ENCODE data around the gene UBXN7. TPM values are rescaled to one million over a fixed set of nuclear protein-coding genes. Genes with fewer than 3 reads are reported as not detected.

The UBXN7 gene
- total and polyA plus RNA-seq, 2 donors (not counting 1 experiment from before 2014, with no cell fraction given), result 28.1 to 34.8 TPM

DNA sequence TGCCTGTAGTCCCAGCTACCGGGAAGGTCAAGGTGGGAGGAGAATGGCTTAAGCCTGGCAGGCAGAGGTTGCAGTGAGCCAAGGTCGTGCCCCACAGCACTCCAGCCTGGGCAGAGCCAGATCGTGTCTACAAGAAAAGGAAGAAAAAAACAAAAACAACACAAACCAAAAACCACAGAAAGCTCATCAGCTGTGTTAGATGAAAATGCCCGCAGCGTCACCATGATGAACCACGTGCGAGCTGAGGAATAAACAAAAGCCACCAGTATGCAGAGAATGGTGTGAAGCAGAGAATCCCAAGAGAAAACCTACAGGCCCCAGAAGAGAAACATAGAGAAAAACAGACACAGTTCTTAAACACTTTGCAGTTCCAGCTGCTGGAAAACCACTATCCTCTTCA lies 74.3 kb downstream of the UBXN7 start:
- H3K9ac ChIP-seq (ENCODE audit: insufficient read depth, low read length), result no peak overlapping the region
- H3K9me3 ChIP-seq (ENCODE audit: control insufficient read depth, insufficient read depth, low read depth, low read length), result no peaks in the 10 kb centered on the region
- H4K20me1 ChIP-seq (ENCODE audit: control insufficient read depth, extremely low read depth, insufficient read depth, low read length), result no peaks in the 10 kb centered on the region
- no peaks in the 10 kb centered on the region for H3K4me1 ChIP-seq (ENCODE audit: control insufficient read depth, extremely low read depth, insufficient read depth, low read length)
- H2AFZ ChIP-seq (ENCODE audit: low read length), result no peak overlapping the region
- H3K4me2 ChIP-seq (ENCODE audit: extremely low read depth, insufficient read depth, low read length), result no peak overlapping the region
- H3K4me3 ChIP-seq (replicated peaks in 1 of 4; ENCODE audit: control extremely low read depth in 1 of 4, insufficient read depth in 1 of 4, low read depth in 3 of 4, low read length in 4 of 4), result no peak overlapping the region
- no peaks in the 10 kb centered on the region for H3K79me2 ChIP-seq (ENCODE audit: control insufficient read depth, insufficient read depth, low read length)
- no peak for DNase-seq (ENCODE audit: low read depth in 2 of 2)
- H3K36me3 ChIP-seq (ENCODE audit: control insufficient read depth, insufficient read depth, low read length), result peaks cover 4% of the 10 kb centered on the region
- no peak for TF ChIP-seq EZH2 (IDR thresholded peaks at IDR 0.05; ENCODE audit: low read length, missing control alignments)
- TF ChIP-seq, protein P1, sequence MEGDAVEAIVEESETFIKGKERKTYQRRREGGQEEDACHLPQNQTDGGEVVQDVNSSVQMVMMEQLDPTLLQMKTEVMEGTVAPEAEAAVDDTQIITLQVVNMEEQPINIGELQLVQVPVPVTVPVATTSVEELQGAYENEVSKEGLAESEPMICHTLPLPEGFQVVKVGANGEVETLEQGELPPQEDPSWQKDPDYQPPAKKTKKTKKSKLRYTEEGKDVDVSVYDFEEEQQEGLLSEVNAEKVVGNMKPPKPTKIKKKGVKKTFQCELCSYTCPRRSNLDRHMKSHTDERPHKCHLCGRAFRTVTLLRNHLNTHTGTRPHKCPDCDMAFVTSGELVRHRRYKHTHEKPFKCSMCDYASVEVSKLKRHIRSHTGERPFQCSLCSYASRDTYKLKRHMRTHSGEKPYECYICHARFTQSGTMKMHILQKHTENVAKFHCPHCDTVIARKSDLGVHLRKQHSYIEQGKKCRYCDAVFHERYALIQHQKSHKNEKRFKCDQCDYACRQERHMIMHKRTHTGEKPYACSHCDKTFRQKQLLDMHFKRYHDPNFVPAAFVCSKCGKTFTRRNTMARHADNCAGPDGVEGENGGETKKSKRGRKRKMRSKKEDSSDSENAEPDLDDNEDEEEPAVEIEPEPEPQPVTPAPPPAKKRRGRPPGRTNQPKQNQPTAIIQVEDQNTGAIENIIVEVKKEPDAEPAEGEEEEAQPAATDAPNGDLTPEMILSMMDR (conservative IDR thresholded peaks at IDR 0.05 in 1 of 2, IDR thresholded peaks at IDR 0.05 in 1 of 2; ENCODE audit: low read depth in 1 of 2, low read length in 2 of 2), result no peak
- H3K27me3 ChIP-seq (ENCODE audit: control insufficient read depth, insufficient read depth, low read length), result no peaks in the 10 kb centered on the region
- no peak overlapping the region for H3K27ac ChIP-seq (ENCODE audit: insufficient read depth, low read length)

DNA sequence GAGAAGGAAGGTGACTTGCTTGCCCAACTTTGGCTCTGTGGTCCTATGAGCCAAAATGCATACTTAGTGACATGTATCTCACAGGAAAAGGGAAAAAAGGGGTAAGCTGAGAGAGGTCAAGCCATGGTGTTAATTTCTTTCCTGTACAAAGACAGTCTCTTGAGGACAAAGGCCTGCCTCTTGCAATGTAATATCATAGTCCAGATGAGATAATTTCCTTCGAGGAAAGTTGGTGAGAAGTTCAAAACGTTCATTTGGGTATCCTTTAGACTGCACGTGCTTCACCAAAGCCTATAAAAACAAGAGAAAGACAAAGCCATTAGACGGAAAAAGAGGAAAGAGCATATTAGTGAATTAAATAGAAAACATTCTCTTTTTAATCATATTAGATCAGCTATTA lies 75.7 kb downstream of the UBXN7 start:
- Histone ChIP-seq H3K4me2 (ENCODE audit: extremely low read depth, insufficient read depth, low read length) (no peak overlapping the region), H3K27me3 (ENCODE audit: control insufficient read depth, insufficient read depth, low read length) (no peaks in the 10 kb centered on the region)

DNA sequence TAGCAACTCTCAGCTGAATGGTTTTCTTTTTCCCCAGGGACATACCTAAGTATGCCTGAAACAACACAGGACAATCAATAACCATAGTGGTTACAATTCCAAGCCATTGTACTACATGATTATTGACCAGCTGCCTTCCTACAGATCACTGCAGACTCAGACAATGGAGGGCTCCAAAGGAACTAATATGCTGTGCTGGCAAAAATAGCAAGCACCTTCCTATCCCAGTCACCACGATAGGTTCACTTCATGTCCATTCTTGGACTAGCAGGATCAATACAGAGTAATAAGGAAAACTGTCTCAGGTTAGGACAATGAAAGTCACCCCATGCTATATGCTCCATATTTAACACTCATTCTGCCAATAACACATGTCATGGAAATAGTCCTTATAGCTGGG lies 76.6 kb downstream of the UBXN7 start:
- Histone ChIP-seq H2AFZ (ENCODE audit: low read length) (no peak overlapping the region), H3K27me3 (ENCODE audit: control insufficient read depth, insufficient read depth, low read length) (no peaks in the 10 kb centered on the region), H4K20me1 (ENCODE audit: control insufficient read depth, extremely low read depth, insufficient read depth, low read length) (no peaks in the 10 kb centered on the region), H3K4me2 (ENCODE audit: extremely low read depth, insufficient read depth, low read length) (no peak overlapping the region), H3K9ac (ENCODE audit: insufficient read depth, low read length) (no peak overlapping the region), H3K4me1 (ENCODE audit: control insufficient read depth, extremely low read depth, insufficient read depth, low read length) (no peaks in the 10 kb centered on the region), H3K27ac (ENCODE audit: insufficient read depth, low read length) (no peak overlapping the region), H3K79me2 (ENCODE audit: control insufficient read depth, insufficient read depth, low read length) (no peaks in the 10 kb centered on the region), H3K36me3 (ENCODE audit: control insufficient read depth, insufficient read depth, low read length) (peaks cover 4% of the 10 kb centered on the region), H3K4me3 (replicated peaks in 1 of 4; ENCODE audit: control extremely low read depth in 1 of 4, insufficient read depth in 1 of 4, low read depth in 3 of 4, low read length in 4 of 4) (no peak overlapping the region), H3K9me3 (ENCODE audit: control insufficient read depth, insufficient read depth, low read depth, low read length) (no peaks in the 10 kb centered on the region)
- TF ChIP-seq, protein P1 (conservative IDR thresholded peaks at IDR 0.05 in 1 of 2, IDR thresholded peaks at IDR 0.05 in 1 of 2; ENCODE audit: low read depth in 1 of 2, low read length in 2 of 2), result no peak
- TF ChIP-seq EZH2 (IDR thresholded peaks at IDR 0.05; ENCODE audit: low read length, missing control alignments), result no peak
- DNase-seq (ENCODE audit: low read depth in 2 of 2), result no peak

More for the DNA sequence above, 75.7 kb downstream of the UBXN7 start:
- H3K36me3 ChIP-seq (ENCODE audit: control insufficient read depth, insufficient read depth, low read length), result peaks cover 4% of the 10 kb centered on the region
- H3K27ac ChIP-seq (ENCODE audit: insufficient read depth, low read length), result no peak overlapping the region
- H2AFZ ChIP-seq (ENCODE audit: low read length), result no peak overlapping the region
- no peaks in the 10 kb centered on the region for H3K9me3 ChIP-seq (ENCODE audit: control insufficient read depth, insufficient read depth, low read depth, low read length)
- no peaks in the 10 kb centered on the region for H3K4me1 ChIP-seq (ENCODE audit: control insufficient read depth, extremely low read depth, insufficient read depth, low read length)
- no peak for DNase-seq (ENCODE audit: low read depth in 2 of 2)
- H3K4me3 ChIP-seq (replicated peaks in 1 of 4; ENCODE audit: control extremely low read depth in 1 of 4, insufficient read depth in 1 of 4, low read depth in 3 of 4, low read length in 4 of 4), result no peak overlapping the region
- no peak overlapping the region for H3K9ac ChIP-seq (ENCODE audit: insufficient read depth, low read length)
- no peaks in the 10 kb centered on the region for H3K79me2 ChIP-seq (ENCODE audit: control insufficient read depth, insufficient read depth, low read length)
- no peak for TF ChIP-seq EZH2 (IDR thresholded peaks at IDR 0.05; ENCODE audit: low read length, missing control alignments)
- TF ChIP-seq, protein P1 (conservative IDR thresholded peaks at IDR 0.05 in 1 of 2, IDR thresholded peaks at IDR 0.05 in 1 of 2; ENCODE audit: low read depth in 1 of 2, low read length in 2 of 2), result no peak
- H4K20me1 ChIP-seq (ENCODE audit: control insufficient read depth, extremely low read depth, insufficient read depth, low read length), result no peaks in the 10 kb centered on the region
